ENCODE data around the gene RNF151. TPM values are rescaled to one million over a fixed set of nuclear protein-coding genes. Genes with fewer than 3 reads are reported as not detected.
"Not testable (repeated sequence)": the region's sequence is repeated elsewhere in the genome, so short reads cannot be mapped to it uniquely, and the experiment has no call there.

RNF151 gene
- total RNA-seq, 1 donor from 2014 or later = not detected

GRCh38 chr16:1947369-1947670, 19.3 kb upstream of the RNF151 start:
- no peak for DNase-seq (ENCODE audit: extremely low spot score in 2 of 2)
- H3K4me1 ChIP-seq = peaks cover 10% of the 10 kb centered on the region
- no peaks in the 10 kb centered on the region for H3K27me3 ChIP-seq
- no peaks in the 10 kb centered on the region for H3K36me3 ChIP-seq
- no peak overlapping the region for H3K27ac ChIP-seq
- no peak overlapping the region for H3K4me3 ChIP-seq
- no peak for TF ChIP-seq POLR2A (IDR thresholded peaks at IDR 0.05)
- no peaks in the 10 kb centered on the region for H3K9me3 ChIP-seq
- intact Hi-C loops (cut with DNase I) = no loop called here

GRCh38 chr16:1949507-1949906, 17.1 kb upstream of the RNF151 start:
- no peaks in the 10 kb centered on the region for H3K9me3 ChIP-seq
- H3K27ac ChIP-seq = no peak overlapping the region
- no peak for DNase-seq (ENCODE audit: extremely low spot score in 2 of 2)
- no peaks in the 10 kb centered on the region for H3K36me3 ChIP-seq
- H3K4me3 ChIP-seq = no peak overlapping the region
- H3K27me3 ChIP-seq = no peaks in the 10 kb centered on the region
- no peak for TF ChIP-seq POLR2AphosphoS5 (IDR thresholded peaks at IDR 0.05; ENCODE audit: insufficient read depth in 1 of 2, low read depth in 1 of 2)
- TF ChIP-seq POLR2A (IDR thresholded peaks at IDR 0.05) = no peak
- no peak for TF ChIP-seq CTCF (IDR thresholded peaks at IDR 0.05)
- no peaks in the 10 kb centered on the region for H3K4me1 ChIP-seq
- intact Hi-C loops (cut with DNase I) = no loop called here

- no peaks in the 10 kb centered on the region for H3K4me1 ChIP-seq
- no peak for DNase-seq (ENCODE audit: extremely low spot score in 2 of 2)
- H3K27ac ChIP-seq = no peak overlapping the region
- no peak overlapping the region for H3K4me3 ChIP-seq
- TF ChIP-seq CTCF (IDR thresholded peaks at IDR 0.05) (no peak), POLR2AphosphoS5 (IDR thresholded peaks at IDR 0.05; ENCODE audit: insufficient read depth in 1 of 2, low read depth in 1 of 2) (no peak), POLR2A (IDR thresholded peaks at IDR 0.05) (no peak)
- no peaks in the 10 kb centered on the region for H3K36me3 ChIP-seq
- no peaks in the 10 kb centered on the region for H3K9me3 ChIP-seq
- intact Hi-C loops (cut with DNase I) = no loop called here
- no peaks in the 10 kb centered on the region for H3K27me3 ChIP-seq
Measured at GRCh38 chr16:1950047-1950446, 16.6 kb upstream of the RNF151 start.

- DNase-seq (ENCODE audit: extremely low spot score in 2 of 2) = no peak
- no peaks in the 10 kb centered on the region for H3K27me3 ChIP-seq
Measured at GRCh38 chr16:1950559-1950958, 16.1 kb upstream of the RNF151 start.

GRCh38 chr16:1953734-1954133, 12.9 kb upstream of the RNF151 start:
- intact Hi-C loops (cut with DNase I) = no loop called here
- Histone ChIP-seq H3K27me3 (no peaks in the 10 kb centered on the region), H3K4me3 (no peak overlapping the region), H3K9me3 (no peaks in the 10 kb centered on the region), H3K36me3 (no peaks in the 10 kb centered on the region), H3K27ac (no peak overlapping the region), H3K4me1 (no peaks in the 10 kb centered on the region)
- TF ChIP-seq POLR2AphosphoS5 (IDR thresholded peaks at IDR 0.05; ENCODE audit: insufficient read depth in 1 of 2, low read depth in 1 of 2) (no peak), POLR2A (IDR thresholded peaks at IDR 0.05) (no peak), CTCF (IDR thresholded peaks at IDR 0.05) (no peak)
- no peak for DNase-seq (ENCODE audit: extremely low spot score in 2 of 2)

More at GRCh38 chr16:1950559-1950958, 16.1 kb upstream of the RNF151 start:
- H3K36me3 ChIP-seq = no peaks in the 10 kb centered on the region
- intact Hi-C loops (cut with DNase I) = no loop called here
- no peak overlapping the region for H3K4me3 ChIP-seq
- H3K27ac ChIP-seq = no peak overlapping the region
- no peaks in the 10 kb centered on the region for H3K4me1 ChIP-seq
- H3K9me3 ChIP-seq = no peaks in the 10 kb centered on the region
- no peak for TF ChIP-seq CTCF (IDR thresholded peaks at IDR 0.05)
- no peak for TF ChIP-seq POLR2A (IDR thresholded peaks at IDR 0.05)
- no peak for TF ChIP-seq POLR2AphosphoS5 (IDR thresholded peaks at IDR 0.05; ENCODE audit: insufficient read depth in 1 of 2, low read depth in 1 of 2)

GRCh38 chr16:1957434-1958142, 9.1 kb upstream of the RNF151 start:
- H3K27ac ChIP-seq; DNase-seq (ENCODE audit: extremely low spot score in 2 of 2); H3K9me3 ChIP-seq; intact Hi-C loops (cut with DNase I); H3K4me3 ChIP-seq; H3K27me3 ChIP-seq: not testable (repeated sequence)
- peaks cover 0 to 20% of the 10 kb centered on the region in 2 donors for H3K36me3 ChIP-seq
- H3K4me1 ChIP-seq = peaks cover 21% of the 10 kb centered on the region

GRCh38 chr16:1958143-1958491, 8.5 kb upstream of the RNF151 start:
- H3K27me3 ChIP-seq; intact Hi-C loops (cut with DNase I); H3K9me3 ChIP-seq; DNase-seq (ENCODE audit: extremely low spot score in 2 of 2); H3K27ac ChIP-seq; H3K4me3 ChIP-seq: not testable (repeated sequence)
- Histone ChIP-seq H3K36me3 (peaks cover 0 to 25% of the 10 kb centered on the region in 2 donors), H3K4me1 (peaks cover 24% of the 10 kb centered on the region)

All from vagina (tissue), 2 donors.